SU-DHL-6 (cell line): ENCODE measurements around the gene CEP128.

ENCODE experiments used
- H2AFZ ChIP-seq: fragments of 200-600 bp; sonication (generic); 2 replicates; pipeline ENCODE4 v1.6.1; 2014; ENCODE audit warnings: low read depth, mild to moderate bottlenecking, moderate library complexity, mixed read lengths, antibody characterized with exemption, low read length; ENCODE audit not compliant: severe bottlenecking
- H3F3A ChIP-seq: fragments of 200-600 bp; shearing (Covaris generic); 2 replicates; pipeline ENCODE4 v1.6.0; 2016; ENCODE audit warnings: antibody characterized with exemption, mild to moderate bottlenecking; ENCODE audit not compliant: insufficient read depth
- H3K27ac ChIP-seq: fragments of 200-600 bp; sonication (generic); 2 replicates; pipeline ENCODE4 v1.5.1; 2016; ENCODE audit warnings: low read depth, mild to moderate bottlenecking, low read length, moderate library complexity, mixed read lengths
- H3K27me3 ChIP-seq: fragments of 200-600 bp; sonication (generic), shearing (Covaris generic); 2 replicates; pipeline ENCODE4 v1.6.0; 2014; ENCODE audit warnings: mild to moderate bottlenecking, low read length
- H3K36me3 ChIP-seq: fragments of 200-600 bp; sonication (generic); 2 replicates; pipeline ENCODE4 v1.6.1; 2014; ENCODE audit warnings: mild to moderate bottlenecking, low read length, mixed read lengths
- H3K4me2 ChIP-seq: fragments of 300-600, 200-600 bp; shearing (Covaris generic), sonication (generic); 2 replicates; pipeline ENCODE4 v1.6.0; 2014; ENCODE audit warnings: low read length, low read depth, mild to moderate bottlenecking; ENCODE audit not compliant: poor library complexity, severe bottlenecking
- H3K4me3 ChIP-seq: fragments of 200-600 bp; sonication (generic); 2 replicates; pipeline ENCODE4 v1.5.1; 2014; ENCODE audit warnings: antibody characterized with exemption, low read length, mild to moderate bottlenecking, mixed read lengths; ENCODE audit not compliant: insufficient read depth, poor library complexity, severe bottlenecking
- H3K79me2 ChIP-seq: fragments of 200-600 bp; sonication (generic); 2 replicates; pipeline ENCODE4 v1.6.1; 2014; ENCODE audit warnings: mild to moderate bottlenecking, low read length, moderate library complexity; ENCODE audit not compliant: insufficient read depth
- H3K9ac ChIP-seq: fragments of 200-600 bp; sonication (generic); 2 replicates; pipeline ENCODE4 v1.7.0; 2014; ENCODE audit warnings: mild to moderate bottlenecking, low read length
- H3K9me2 ChIP-seq: fragments of 200-600 bp; sonication (generic); replicated peaks from 2 replicates; pipeline ENCODE4 v1.6.1; 2014; ENCODE audit warnings: low read length; ENCODE audit not compliant: insufficient read depth
- H3K9me3 ChIP-seq: fragments of 200-600 bp; sonication (generic); 2 replicates; pipeline ENCODE4 v1.6.1; 2014; ENCODE audit warnings: low read length, mixed read lengths; ENCODE audit not compliant: insufficient read depth
- H4K20me1 ChIP-seq: fragments of 200-600 bp; sonication (generic); 2 replicates; pipeline ENCODE4 v1.6.1; 2014; ENCODE audit warnings: low read depth, mild to moderate bottlenecking, antibody characterized with exemption, low read length, moderate library complexity, mixed read lengths
- EZH2phosphoT487 ChIP-seq: fragments of 200-600 bp; sonication (generic), shearing (Covaris generic); conservative IDR thresholded peaks from 2 replicates; pipeline ENCODE4 v1.6.1; 2018; ENCODE audit warnings: mild to moderate bottlenecking, antibody characterized with exemption, low read length, moderate library complexity, mixed read lengths
- TF ChIP-seq, protein P1 (sequence below): fragments of 200-600 bp; sonication (generic); IDR thresholded peaks from one replicate; pipeline ENCODE4 v1.5.1; 2017; ENCODE audit warnings: antibody characterized with exemption, mild to moderate bottlenecking, low read length, moderate library complexity; ENCODE audit not compliant: insufficient read depth, poor library complexity, severe bottlenecking

CEP128 gene

DNA sequence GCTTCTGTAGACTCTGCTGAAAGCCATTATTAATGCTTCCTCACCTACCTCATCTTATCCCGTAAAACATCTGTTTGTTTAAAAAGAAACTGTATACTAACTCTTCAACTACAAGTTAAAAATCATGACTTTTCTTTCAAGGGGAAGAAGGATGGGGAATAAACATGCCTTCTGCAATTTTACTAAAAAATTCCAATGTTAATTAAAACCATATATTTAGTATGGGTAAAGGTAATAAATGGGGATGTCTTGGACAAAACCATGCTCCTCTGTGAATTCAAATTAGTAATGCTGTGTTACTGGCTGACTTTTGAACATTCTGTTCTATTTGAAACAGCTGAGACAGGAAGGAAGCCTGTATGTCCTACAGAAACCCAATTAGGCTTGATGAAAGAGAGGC, 419.1 kb downstream of the CEP128 start:
- Histone ChIP-seq H3K4me3 (no peak overlapping the region), H2AFZ (no peak overlapping the region), H3K79me2 (no peaks in the 10 kb centered on the region), H3K36me3 (no peaks in the 10 kb centered on the region), H3K27me3 (no peaks in the 10 kb centered on the region), H3K4me2 (no peak overlapping the region), H3K9ac (no peak overlapping the region), H3K27ac (no peak overlapping the region), H3K9me3 (no peaks in the 10 kb centered on the region), H3K9me2 (no peaks in the 10 kb centered on the region), H3F3A (no peaks in the 10 kb centered on the region), H4K20me1 (no peaks in the 10 kb centered on the region)
- TF ChIP-seq EZH2phosphoT487, result no peak
- TF ChIP-seq, protein P1, sequence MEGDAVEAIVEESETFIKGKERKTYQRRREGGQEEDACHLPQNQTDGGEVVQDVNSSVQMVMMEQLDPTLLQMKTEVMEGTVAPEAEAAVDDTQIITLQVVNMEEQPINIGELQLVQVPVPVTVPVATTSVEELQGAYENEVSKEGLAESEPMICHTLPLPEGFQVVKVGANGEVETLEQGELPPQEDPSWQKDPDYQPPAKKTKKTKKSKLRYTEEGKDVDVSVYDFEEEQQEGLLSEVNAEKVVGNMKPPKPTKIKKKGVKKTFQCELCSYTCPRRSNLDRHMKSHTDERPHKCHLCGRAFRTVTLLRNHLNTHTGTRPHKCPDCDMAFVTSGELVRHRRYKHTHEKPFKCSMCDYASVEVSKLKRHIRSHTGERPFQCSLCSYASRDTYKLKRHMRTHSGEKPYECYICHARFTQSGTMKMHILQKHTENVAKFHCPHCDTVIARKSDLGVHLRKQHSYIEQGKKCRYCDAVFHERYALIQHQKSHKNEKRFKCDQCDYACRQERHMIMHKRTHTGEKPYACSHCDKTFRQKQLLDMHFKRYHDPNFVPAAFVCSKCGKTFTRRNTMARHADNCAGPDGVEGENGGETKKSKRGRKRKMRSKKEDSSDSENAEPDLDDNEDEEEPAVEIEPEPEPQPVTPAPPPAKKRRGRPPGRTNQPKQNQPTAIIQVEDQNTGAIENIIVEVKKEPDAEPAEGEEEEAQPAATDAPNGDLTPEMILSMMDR, result no peak

DNA sequence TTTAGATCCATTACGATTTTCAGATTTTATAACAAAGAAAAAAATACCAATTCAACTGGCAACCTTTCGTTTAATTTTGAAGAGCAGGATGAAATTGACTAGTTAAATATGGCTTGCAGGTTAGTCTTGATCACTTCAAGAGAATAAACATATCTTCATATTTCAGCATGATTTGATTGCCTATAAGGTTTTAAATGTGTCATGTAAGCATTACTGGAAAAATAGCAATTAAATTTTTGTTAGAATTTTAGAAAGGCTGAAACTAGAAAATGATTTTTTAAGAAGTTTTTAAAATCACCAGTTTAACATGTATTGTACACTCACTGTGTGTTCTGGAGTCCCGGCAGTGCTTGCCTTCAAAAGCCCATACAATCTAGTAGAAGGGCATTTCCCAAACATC, 420.1 kb downstream of the CEP128 start:
- Histone ChIP-seq H3K27me3 (no peaks in the 10 kb centered on the region), H4K20me1 (no peaks in the 10 kb centered on the region), H3K9me2 (no peaks in the 10 kb centered on the region), H3K27ac (no peak overlapping the region), H3K79me2 (no peaks in the 10 kb centered on the region), H3K36me3 (no peaks in the 10 kb centered on the region), H2AFZ (no peak overlapping the region), H3K9me3 (no peaks in the 10 kb centered on the region), H3K9ac (no peak overlapping the region), H3F3A (no peaks in the 10 kb centered on the region), H3K4me3 (no peak overlapping the region), H3K4me2 (no peak overlapping the region)
- TF ChIP-seq, protein P1, result no peak
- no peak for TF ChIP-seq EZH2phosphoT487

DNA sequence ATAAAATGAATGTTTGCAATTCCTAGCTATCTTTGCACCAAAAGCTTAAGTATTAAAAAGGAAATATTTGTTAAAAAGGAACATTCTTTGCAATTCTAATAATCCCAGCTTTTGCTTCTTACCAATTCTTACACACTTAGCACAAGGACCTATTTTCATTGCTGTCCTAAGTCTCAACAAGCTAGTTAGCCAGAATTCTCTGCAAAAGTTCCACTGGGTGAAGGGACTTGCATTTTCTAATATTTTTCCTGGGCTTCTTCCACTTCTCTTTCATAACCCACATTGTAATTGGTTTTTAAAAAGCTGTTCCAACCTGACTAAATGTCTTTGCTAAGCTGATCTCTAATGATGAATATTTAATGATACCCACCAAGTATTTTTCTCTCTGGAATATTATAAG, 422.5 kb downstream of the CEP128 start:
- Histone ChIP-seq H3K27me3 (no peaks in the 10 kb centered on the region), H4K20me1 (no peaks in the 10 kb centered on the region), H3K79me2 (no peaks in the 10 kb centered on the region), H3K9ac (no peak overlapping the region), H3K27ac (no peak overlapping the region), H2AFZ (no peak overlapping the region), H3K9me2 (no peaks in the 10 kb centered on the region), H3K4me2 (no peak overlapping the region), H3K4me3 (no peak overlapping the region), H3F3A (no peaks in the 10 kb centered on the region), H3K9me3 (no peaks in the 10 kb centered on the region), H3K36me3 (no peaks in the 10 kb centered on the region)
- TF ChIP-seq, protein P1, result no peak
- TF ChIP-seq EZH2phosphoT487, result no peak
